Mucosa of descending colon (tissue), 3 donors: Measurements from ENCODE around the gene ZNF480. TPM values are rescaled to one million over a fixed set of nuclear protein-coding genes. Genes with fewer than 3 reads are reported as not detected.

Experiments
- ATAC-seq: fragments of 200-7000 bp; cut with Tn5 transposase; one replicate; pipeline ENCODE4 v1.9.1; 2020; ENCODE audit warnings: mild to moderate bottlenecking, moderate library complexity
- DNase-seq, 3 donors: peaks; one replicate each; pipeline ENCODE4 v3.0.0-alpha.2; 2020
- H3K36me3 ChIP-seq: fragments of 200-600 bp; one replicate; pipeline ENCODE4 v1.8.0; 2021; ENCODE audit warnings: low read depth, mild to moderate bottlenecking
- H3K4me1 ChIP-seq: fragments of 200-600 bp; one replicate; pipeline ENCODE4 v1.8.0; 2021; ENCODE audit warnings: low read depth, mild to moderate bottlenecking
- H3K4me3 ChIP-seq: fragments of 200-600 bp; one replicate; pipeline ENCODE4 v1.8.0; 2021; ENCODE audit warnings: mild to moderate bottlenecking
- H3K9me3 ChIP-seq: fragments of 200-600 bp; one replicate; pipeline ENCODE4 v1.8.0; 2021; ENCODE audit warnings: mild to moderate bottlenecking
- intact Hi-C, 2 donors: fragments of 100-400 bp; cut with DNase I in 1 of 2; cut with micrococcal nuclease in 1 of 2; formaldehyde crosslinking; loops; one replicate each; pipeline versions ENCODE4 v1.11.0 to v1.11.1; 2022; cut with DNase I, micrococcal nuclease
- microRNA-seq: library from miRNA; unstranded; fragments of <30 nt; microRNA quantifications from one replicate; pipeline ENCODE4, GENCODE V29; 2019
- total RNA-seq, 3 donors: library from RNA; stranded (reverse); fragmentation: NEBNext Ultra II Directional in 2 of 3; extraction: Animal tissue kit (Norgen Biotek cat#: 25700) in 2 of 3; gene quantifications; one replicate each; pipeline versions ENCODE4 v1.2.1 to v1.2.4, GENCODE V29; 2021 to 2023
- TF ChIP-seq, protein P1 (sequence below): fragments of 200-600 bp; IDR thresholded peaks from one replicate; pipeline ENCODE4 v1.8.0; 2022; ENCODE audit warnings: antibody characterized with exemption, mild to moderate bottlenecking
- donor health status: DM: no; HTN: no; CAD: no; lungs with moderate emphysema.
- donor health status: DM: no; HTN: no; CAD: no.
- donor health status: DM: no; HTN: yes; CAD: no.

The ZNF480 gene
- total RNA-seq, 3 donors from 2014 or later, result 12.8 to 16.9 (median 15.0) TPM

DNA sequence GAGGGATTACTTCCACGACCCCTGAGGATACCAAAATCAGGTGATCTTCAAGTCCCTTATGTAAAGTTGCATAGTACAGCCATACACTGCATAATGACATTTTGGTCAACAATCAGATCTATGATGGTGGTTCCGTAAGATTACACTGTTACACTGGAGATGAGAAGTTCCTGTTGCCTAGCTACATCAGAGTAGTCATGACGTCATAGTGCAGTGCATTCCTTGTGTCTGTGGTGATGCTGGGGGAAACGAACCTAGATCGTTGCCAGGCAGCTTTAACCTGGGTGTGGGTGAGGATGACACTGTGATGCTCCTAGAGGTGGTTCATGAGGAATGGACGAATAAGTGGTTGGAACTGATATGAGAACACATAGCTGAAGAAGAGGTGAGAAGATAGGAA is 48.2 kb downstream of the ZNF480 start:
- TF ChIP-seq, protein P1, sequence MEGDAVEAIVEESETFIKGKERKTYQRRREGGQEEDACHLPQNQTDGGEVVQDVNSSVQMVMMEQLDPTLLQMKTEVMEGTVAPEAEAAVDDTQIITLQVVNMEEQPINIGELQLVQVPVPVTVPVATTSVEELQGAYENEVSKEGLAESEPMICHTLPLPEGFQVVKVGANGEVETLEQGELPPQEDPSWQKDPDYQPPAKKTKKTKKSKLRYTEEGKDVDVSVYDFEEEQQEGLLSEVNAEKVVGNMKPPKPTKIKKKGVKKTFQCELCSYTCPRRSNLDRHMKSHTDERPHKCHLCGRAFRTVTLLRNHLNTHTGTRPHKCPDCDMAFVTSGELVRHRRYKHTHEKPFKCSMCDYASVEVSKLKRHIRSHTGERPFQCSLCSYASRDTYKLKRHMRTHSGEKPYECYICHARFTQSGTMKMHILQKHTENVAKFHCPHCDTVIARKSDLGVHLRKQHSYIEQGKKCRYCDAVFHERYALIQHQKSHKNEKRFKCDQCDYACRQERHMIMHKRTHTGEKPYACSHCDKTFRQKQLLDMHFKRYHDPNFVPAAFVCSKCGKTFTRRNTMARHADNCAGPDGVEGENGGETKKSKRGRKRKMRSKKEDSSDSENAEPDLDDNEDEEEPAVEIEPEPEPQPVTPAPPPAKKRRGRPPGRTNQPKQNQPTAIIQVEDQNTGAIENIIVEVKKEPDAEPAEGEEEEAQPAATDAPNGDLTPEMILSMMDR, result no peak
- H3K9me3 ChIP-seq, result peaks cover 32% of the 10 kb centered on the region
- no peak for ATAC-seq
- intact Hi-C loops, result no loop called here
- H3K36me3 ChIP-seq, result no peaks in the 10 kb centered on the region
- H3K4me1 ChIP-seq, result no peaks in the 10 kb centered on the region
- no peak for DNase-seq
- no peak overlapping the region for H3K4me3 ChIP-seq

DNA sequence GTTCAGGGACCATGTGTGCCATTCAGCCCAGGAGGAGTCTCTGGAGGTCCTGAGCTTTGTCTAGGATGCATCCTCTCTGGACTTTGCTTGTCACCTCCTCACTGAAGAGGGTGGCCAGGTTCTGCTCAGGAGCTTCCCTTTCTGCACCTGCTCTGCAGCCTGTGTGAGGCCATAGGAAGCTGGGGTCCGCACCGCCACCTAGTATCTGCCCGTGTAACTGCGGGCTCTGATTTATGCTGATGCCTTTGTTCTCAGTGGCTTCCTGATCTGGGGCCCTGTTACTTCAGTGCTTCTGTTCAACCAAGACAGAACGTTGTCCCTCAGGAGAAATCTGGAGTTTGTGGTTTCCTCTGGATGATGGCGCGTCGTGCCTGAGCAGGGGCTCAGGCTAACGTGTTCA is 54.5 kb downstream of the ZNF480 start:
- DNase-seq, result no peak
- intact Hi-C loops, result no loop called here
- Histone ChIP-seq H3K4me1 (no peaks in the 10 kb centered on the region), H3K36me3 (peaks cover 4% of the 10 kb centered on the region), H3K4me3 (no peak overlapping the region), H3K9me3 (peaks cover 59% of the 10 kb centered on the region)
- ATAC-seq, result no peak
- TF ChIP-seq, protein P1, result no peak

DNA sequence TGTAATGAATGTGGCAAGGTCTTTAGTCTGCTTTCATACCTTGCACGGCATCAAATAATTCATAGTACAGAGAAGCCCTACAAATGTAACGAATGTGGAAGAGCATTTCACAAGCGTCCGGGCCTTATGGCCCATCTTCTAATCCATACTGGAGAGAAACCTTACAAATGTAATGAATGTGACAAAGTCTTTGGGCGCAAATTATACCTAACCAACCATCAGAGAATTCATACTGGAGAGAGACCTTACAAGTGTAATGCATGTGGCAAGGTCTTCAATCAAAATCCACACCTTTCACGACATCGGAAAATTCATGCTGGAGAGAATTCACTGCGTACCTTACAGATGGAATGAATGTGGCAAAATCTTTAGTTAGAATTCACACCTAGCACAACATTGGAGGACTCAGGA is 69.5 kb downstream of the ZNF480 start:
- H3K4me3 ChIP-seq, result no peak overlapping the region
- intact Hi-C loops, result no loop called here
- DNase-seq, result no peak
- H3K9me3 ChIP-seq, result peaks cover 92% of the 10 kb centered on the region
- no peaks in the 10 kb centered on the region for H3K4me1 ChIP-seq
- TF ChIP-seq, protein P1, result no peak
- H3K36me3 ChIP-seq, result no peaks in the 10 kb centered on the region
- ATAC-seq, result no peak

GRCh38 chr19:52369559-52370340 is 72.8 kb downstream of the ZNF480 start, which contains the start of gene ZNF880:
ZNF880 (plus strand) TSS chr19:52369923; CDS start chr19:52369966, 43 bp downstream.
- H3K4me3 ChIP-seq, result peak within 1 kb of the TSS; percentile 42
- TF ChIP-seq, protein P1, result no peak
- intact Hi-C loops, result no loop called here
- DNase-seq (peak; percentile 92 to 94 (median 93)), ATAC-seq (peak; percentile 100)
- peaks cover 6% of the 10 kb centered on the region for H3K36me3 ChIP-seq
- no peaks in the 10 kb centered on the region for H3K4me1 ChIP-seq
- peaks cover 84% of the 10 kb centered on the region for H3K9me3 ChIP-seq

DNA sequence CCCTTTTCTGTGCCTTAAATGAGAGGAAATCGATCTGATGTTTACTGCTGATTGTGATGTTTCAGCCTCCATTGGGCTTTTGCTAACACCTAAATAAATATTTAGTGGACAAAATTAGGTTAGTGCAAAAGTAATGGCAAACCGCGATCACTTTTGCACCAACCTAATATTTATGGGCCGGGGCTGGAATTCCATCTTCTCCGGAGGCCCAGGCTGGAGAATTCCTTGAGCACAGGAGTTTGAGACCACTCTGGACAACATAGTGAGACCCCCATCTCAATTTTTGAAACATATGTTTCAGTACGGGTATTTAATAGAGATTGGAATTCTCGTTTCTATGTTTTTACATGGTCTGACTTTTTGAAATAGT is 73.4 kb downstream of the ZNF480 start:
- Histone ChIP-seq H3K4me1 (no peaks in the 10 kb centered on the region), H3K9me3 (peaks cover 84% of the 10 kb centered on the region), H3K36me3 (peaks cover 9% of the 10 kb centered on the region), H3K4me3 (peak overlapping the region; percentile 42)
- intact Hi-C loops, result no loop called here
- no peak for ATAC-seq
- TF ChIP-seq, protein P1, result no peak
- no peak for DNase-seq

Small RNA genes within 50 kb of the gene (microRNA-seq; reads per million reads assigned to microRNA genes)
- 3.5 reads per million, percentile 16 among the genes with 10 or more reads in this experiment for gene MIR643

Other genes starting within 250 kb of the ZNF480 start
- 10 to 100 TPM in 2 of 3 donors, 1 to 10 TPM in 1; 9.1 to 18.4 (median 10.3) TPM for gene ZNF432, start 248.3 kb upstream of the ZNF480 start, total RNA-seq
- 10 to 100 TPM; 13.4 to 22.4 (median 20.1) TPM for gene ZNF841, start 201.4 kb upstream of the ZNF480 start, total RNA-seq
- 10 to 100 TPM in 2 of 3 donors, 1 to 10 TPM in 1; 5.5 to 13.4 (median 11.1) TPM for gene ZNF616, start 157.2 kb upstream of the ZNF480 start, total RNA-seq
- 10 to 100 TPM in 2 of 3 donors, 1 to 10 TPM in 1; 9.1 to 16.6 (median 11.1) TPM for gene ZNF836, start 125.5 kb upstream of the ZNF480 start, total RNA-seq
- gene PPP2R1A, start 107.1 kb upstream of the ZNF480 start, total RNA-seq, result 100 to 1,000 TPM; 212 to 274 (median 273) TPM
- gene ZNF766, start 27.6 kb upstream of the ZNF480 start, total RNA-seq, result 10 to 100 TPM; 11.4 to 21.0 (median 12.8) TPM
- gene ZNF610, start 39.1 kb downstream of the ZNF480 start, total RNA-seq, result 1 to 10 TPM; 1.7 to 3.8 (median 2.1) TPM
- gene ZNF880, start 72.8 kb downstream of the ZNF480 start, total RNA-seq, result 10 to 100 TPM in 1 of 3 donors, 1 to 10 TPM in 2; 8.6 to 16.7 (median 9.6) TPM
- 10 to 100 TPM; 11.2 to 21.9 (median 20.8) TPM for gene ZNF528, start 100.7 kb downstream of the ZNF480 start, total RNA-seq
- gene ZNF534, start 132.0 kb downstream of the ZNF480 start, total RNA-seq, result not detected
- 1 to 10 TPM in 1 of 3 donors, under 1 TPM in 2; 0.27 to 2.6 (median 0.43) TPM for gene ZNF578, start 156.4 kb downstream of the ZNF480 start, total RNA-seq
- gene ZNF808, start 230.5 kb downstream of the ZNF480 start, total RNA-seq, result 10 to 100 TPM; 26.2 to 46.9 (median 46.1) TPM